GM03348 (cell line): ENCODE measurements around the gene LDHD.

Experiments used
- DNase-seq: peaks from one replicate; pipeline ENCODE4 v3.0.0; 2012; ENCODE audit warnings: low spot score

Gene LDHD

DNA sequence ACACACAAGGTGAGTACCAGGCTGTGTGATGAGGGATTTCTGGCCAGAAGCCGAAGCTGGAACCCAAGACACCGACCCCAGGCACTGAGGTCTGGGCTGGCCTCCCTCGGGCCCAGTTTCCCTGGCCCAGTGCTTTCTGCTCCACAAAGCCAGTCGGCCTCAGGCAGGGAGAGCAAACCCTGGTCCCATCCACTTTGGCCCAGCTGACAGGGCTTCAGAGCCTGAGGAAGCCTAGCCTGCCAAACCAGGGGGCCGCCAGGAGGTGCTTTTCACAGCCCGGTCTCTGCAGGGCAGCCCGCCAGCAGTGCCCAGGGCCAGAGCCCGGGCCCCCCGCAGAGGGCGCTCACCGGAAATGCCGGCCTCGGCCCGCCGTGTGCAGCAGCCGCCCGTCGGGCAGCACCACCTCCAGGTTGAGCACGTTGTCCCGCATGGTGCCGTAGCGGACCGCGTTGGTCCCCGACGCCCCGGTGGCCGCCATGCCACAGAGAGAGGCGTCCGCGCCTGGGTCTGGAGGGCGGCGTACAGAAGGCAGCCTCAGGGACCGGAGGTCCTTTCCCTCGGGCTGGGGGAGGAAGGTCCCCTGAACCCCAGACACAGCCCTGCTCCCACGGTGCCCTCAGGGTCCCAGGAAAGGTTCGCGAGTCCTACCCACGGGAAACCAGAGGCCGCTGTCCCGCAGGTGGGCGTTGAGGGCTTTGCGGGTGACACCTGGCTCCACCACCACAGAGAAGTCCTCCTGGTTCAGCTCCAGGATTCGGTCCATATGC, 2.2 kb downstream of the LDHD start:
- DNase-seq, result no peak

DNA sequence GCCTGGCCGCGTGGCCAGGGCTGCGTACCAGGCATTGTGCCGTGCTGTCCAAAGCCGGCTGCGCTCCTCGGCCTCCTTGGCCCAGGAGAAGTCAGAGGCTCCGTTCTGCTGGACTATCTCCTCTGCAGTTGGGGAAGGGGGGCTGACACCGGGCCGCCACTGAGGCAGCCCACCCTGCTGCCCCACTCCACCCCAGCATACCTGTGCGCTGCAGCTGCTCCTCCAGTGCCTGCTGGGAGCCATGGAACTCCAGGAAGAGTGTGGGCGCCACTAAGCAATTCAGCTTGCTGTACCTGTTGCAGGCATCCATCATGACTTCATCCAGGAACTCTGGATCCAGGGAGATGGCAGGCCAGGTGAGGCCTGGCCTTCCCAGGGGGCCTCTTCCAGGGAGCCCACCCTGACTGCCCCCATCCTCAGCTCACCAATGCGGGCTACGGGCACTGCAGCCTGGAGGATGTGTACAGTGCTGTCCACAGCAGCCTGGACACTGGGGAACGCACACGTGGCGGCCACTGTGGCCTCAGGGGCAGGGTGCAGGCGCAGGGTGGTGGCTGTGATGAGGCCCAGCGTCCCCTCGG, 2.9 kb downstream of the LDHD start:
- no peak for DNase-seq

DNA sequence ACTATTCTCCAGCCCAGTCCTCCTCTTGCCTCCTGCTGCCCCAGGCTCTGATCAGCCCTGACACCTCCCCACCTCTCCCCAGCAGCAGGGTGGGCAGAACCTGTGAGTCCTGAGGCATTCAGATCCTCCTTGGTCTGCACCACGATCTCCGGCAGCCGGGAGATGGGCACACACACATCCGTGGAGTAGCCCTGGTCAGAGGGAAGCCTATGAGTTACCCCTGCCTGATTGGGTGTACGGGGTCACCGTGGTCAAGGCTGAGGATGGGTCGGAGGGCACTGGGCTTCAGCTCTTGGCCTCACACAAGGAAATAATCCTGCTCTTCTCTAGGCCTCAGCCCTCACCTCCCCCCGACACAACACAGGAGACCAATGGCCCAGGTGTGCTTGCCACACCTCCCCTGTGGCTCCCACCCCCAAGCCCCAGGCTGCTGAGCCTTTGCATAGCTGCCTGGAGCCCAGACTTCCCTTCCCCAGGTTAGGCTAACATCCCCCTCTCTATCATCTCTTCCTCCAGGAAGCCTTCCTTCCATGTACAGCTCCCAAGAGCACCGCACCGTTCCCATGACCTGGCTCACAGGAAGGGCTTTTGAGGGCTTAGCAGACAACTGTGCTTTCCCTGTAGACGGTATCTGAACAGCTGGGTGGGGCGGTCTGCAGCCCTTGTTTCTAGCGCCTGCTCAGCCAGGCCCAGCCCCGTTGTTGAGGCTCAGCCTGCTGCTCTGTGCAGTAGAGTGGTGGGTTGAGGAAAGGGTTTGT, 3.7 kb downstream of the LDHD start:
- DNase-seq, result peak; percentile 5

DNA sequence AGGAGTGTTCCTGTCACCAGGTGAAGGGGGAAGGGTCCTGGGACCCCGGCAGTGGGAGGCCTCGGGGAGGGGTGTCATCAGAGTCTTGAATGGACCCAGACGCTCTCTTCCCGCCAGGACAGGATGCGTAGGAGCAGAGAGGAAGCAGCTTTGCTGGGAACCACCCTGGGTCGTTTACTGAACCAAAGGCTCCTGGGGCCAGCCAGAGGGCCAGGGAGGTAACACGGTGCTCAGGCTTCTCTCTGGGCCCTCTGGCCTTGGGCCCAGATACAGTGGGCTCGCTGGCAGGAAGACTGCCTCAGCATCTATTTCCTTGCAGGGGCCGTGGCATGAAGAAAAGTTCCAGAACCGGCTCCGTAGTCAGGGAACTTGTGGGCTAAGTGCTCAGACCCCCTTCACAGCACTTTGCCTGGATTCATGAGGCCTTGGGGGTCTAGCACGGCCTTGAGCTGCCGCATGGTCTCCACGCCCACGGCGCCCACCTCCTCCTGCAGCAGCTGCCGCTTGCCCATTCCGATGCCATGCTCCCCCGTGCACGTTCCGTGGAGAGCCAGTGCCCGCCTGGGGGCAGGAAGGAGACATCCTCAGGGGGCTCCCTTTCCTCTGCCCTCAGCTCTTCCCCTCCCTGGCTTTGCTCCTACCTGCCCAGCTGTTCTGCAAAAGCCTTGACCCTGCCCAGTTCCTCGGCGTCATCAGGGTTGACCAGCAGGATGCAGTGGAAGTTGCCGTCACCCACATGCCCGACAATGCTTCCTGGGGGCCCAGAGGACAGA, 4.4 kb downstream of the LDHD start:
- peak; percentile 7 for DNase-seq

DNA sequence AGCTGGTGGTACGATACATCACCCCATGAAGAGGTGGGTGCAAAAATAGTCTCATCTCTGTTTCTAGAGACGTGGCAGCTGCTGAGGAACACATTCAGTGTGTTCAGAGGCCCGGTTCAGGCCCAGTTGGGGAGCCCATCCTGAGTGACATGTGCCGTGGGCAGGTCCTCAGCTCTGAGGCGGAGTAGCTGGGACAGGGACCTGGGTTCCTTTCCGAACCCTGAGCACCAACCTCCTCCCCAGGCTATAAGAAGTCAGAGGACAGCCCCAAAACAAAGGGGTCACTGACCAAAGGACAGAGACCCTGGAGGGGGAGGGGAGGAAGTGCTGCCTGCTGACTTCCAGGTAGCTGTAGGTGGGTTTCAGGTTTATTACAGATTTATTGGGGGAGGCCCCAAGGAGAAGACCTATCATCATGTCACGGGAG, 5.1 kb downstream of the LDHD start:
- DNase-seq, result no peak

DNA sequence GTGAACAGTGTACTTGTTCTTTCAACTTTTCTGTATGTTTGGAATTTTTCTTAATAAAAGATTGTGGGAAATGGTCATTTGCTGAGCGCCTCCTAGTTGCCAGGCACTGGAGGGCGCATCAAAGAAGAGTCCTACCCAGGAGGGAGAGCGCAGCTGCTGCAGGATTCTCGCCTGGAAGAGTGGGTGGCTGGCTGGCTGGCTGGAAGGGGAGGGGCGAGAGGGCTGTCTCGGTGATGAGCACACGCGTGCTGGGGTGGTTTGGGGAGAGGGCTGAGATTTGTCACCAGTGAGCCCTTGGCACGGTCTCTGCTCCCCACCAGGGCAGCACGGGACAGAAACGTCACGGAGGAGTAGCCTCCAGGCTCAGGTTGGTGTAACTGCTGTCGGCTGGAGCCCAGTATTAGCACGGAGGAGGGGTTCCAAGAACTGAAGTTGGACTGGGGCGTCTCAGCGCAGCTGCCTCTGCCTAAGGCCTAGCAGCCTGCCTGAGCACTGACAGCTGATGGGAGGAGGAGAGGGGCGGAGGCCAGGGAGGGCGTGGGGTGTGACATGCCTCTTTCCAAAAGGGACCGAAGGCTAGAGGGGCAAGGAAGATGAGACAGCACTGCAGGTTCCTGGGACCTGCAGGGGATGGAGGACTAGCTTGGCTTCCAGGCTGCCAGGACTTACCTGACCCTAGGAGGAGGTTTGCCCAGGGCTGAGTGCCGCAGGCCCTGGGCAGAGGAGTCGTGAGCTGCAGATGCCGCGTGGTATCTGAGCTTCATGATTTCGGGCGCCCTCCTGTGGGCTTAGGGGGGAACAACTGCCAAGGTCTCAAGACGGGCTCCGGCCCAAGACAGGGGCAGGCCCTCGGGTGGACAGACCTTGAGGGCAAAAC, 5.7 kb downstream of the LDHD start:
- peak; percentile 95 for DNase-seq

DNA sequence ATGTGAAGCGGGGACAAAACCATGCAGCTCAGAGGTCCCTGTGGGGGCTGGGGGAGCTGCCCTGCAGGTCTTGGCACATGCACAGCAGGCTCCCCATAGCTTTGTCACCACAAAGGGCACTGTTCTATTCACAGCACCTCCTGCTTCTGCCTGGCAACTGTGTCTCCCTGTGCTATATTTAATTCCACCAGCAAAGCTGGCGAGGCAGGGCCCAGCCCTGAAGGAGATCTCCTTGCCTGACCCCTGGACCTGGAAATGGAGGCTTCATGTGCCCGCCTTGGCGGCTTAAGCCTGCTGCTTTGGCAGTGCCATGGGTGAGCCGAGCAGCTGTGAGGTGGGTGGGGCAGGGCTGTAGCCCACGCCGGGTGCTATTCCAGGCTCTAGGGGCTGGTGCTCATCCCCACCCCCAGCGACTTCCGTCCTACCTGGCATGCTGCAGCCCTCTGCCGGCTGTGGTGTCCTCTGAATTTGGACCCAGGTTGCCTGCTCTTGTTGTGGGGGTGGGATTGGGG, 6.8 kb downstream of the LDHD start:
- no peak for DNase-seq

DNA sequence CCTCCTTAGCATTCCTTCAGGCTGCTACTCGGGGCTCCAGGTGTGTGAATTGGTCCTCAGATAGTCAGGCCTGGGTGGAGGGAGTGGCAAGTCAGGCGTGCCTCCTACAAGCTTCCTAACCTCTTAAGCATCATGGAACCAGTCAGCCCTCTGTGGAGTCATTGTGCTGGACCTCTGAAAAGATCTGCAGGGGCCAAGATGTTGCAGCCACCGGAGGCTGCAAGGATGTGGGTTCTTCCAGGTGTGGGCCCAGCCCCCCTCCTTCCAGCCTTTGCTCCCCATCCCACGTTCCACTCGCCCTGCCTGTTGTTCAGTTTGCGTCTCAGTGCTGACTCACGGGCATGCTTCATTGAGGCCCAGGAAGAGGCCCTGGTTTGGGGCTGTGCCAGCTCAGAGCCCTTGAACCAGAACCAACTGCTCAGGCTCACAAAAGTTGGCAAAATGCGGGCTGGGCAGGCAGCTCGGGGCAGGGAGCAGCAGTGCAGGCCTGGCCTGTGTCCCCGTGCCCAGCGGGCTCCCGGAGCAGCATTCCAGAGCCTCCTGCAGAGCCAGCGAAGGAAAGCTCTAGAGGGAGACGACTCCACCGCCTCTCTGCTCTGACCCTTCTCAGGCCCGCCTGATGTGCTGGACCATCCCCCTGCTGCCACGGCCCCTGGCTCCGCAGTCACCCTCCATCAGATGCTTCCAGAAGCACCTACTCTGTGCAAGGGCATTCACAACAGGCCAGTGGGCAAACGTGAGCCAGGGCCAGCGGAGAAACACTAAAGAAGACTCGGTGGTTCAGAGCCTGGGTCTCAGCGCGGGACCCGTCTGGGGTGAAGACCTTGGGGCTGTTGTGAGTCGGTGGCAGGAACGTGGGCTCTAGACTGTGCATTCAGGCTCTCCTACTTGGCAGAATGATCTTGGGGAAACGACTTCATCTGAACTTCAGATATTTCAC, 7.5 kb downstream of the LDHD start:
- peak; percentile 87 for DNase-seq

DNA sequence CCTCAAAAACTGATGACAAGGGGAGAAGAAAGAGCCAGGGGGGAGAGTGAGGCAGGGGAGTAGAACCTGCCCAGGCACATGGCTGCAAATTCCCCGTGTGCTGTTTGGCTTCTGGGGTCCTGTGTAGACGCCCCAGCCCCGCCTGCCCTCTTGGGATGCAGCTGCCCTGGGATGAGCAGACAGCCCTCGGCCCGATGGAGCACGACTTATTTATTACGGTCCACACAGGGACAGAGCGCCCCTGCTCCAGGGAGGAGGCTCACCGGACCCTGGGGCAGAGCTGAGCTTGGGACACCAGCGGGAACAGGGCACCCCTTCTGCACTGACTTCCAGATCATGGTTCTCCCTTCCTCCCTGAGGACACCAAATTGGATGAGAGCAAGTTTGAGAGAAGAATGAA, 9.1 kb downstream of the LDHD start:
- no peak for DNase-seq

DNA sequence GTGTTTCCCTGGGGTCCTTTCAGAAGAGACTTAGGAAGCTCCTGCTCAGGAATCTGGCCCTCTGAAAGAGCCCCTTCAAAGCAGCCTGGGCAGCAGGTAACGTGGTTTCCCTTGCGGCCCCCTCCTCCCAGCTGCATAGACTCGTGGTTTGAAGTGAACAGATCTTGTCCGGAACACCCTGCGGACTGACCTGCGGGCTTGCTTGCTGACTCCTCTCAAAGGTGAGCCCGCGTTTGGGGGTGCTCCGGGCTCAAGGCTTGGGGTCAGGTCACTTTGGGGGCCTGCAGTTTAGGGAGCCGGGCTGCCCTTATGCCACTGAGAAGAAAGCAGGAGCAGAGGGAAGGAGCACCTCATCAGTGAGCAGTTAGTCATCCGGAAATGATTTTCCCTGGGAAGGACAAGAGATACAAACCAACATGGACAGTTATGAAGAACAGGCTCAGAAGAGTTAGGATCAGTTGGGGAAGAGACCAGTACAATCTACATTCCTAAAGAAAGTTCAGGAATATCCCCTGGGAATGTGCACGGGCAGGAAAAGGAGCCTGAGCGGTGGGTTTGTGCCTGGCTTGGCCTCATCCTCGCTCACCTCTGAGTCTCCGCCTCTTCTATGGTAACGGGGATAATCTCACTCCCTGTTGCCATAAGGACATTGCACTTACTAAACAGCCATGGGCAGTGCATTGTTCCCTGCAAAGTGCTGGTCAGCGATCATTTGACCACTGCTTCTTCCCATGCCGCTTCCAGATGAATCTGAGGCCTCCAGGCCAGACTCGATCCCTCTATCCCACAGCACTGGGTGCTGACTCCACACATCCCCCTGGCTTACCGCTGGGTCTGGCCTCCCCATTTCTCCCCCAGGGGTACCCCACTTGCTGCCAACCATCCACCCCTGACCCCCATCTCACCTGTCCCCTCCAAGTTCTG, 10.0 kb downstream of the LDHD start:
- DNase-seq, result no peak

DNA sequence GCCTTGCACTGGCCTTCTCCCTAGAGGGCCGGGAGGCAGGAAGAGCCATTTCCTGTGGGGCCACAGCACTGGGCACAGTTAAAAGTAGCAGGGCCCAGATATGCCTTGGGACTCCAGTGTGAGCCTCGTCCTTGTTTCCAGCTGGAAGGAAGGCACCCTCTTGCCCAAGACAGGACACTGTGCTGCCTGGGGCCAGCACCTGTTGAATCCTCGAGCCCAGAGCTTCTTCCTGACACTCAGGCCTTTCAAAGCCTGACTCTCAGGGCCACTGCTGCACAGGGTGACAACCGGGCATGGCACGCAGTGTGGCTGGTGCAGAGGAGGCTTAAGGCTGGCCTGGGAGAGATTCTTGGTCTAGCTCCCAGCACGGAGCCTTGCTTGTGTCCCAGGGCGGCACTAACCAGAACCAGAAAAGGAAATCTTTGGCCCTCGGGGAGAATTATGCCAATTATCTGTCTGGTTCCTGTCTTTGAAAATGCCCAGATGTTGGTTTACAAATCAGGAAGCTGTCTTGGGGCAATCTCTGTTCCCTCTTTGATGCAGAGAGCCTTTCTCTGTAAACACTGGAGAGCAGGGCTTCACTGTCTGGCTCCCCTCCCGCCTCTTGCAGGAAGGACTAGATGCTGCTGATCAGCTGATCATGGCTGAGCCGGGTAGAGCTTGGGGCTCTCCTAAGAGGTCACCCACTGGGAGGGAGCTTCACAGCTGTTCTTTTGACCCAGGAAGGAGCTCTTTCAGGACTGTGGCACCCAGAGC, 11.1 kb downstream of the LDHD start:
- DNase-seq, result no peak

DNA sequence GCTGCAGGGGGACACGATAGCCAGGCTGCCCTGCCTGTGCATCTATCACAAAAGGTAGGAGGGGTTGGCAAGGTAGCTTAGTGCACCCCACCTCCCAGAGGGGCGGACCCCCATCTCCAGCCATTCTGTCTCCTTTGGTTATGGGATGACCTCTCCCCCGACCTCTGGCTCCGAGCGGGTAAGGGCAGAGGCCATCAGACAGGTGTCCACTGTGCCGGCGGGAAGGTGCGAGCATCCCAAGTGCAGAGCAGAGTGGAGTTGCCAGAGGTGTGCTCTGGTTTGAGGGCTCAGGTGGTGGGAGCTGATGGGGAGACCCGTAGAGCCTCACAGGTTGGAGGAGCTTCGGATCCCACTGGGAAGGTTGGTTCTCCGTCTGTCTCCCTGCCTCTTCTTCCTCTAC, 11.7 kb downstream of the LDHD start:
- DNase-seq, result no peak

DNA sequence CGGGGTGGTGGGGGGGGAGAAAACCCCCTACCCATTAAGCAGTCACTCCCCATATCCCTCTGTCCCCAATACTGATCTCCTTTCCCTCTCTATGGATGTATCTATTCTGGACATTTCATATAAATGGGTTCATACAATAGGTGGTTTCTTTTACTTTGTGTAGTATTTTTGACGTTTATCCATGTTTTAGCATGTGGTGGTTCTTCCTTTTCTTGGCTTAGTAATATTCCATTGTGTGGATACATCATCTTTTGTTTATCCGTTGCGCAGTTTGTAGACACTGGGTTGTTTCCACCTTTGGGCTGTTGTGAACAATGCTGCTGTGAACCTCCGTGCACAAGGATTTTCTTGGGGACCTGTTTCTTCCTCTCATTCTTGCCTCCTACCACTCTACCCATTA, 12.6 kb downstream of the LDHD start:
- DNase-seq, result no peak

DNA sequence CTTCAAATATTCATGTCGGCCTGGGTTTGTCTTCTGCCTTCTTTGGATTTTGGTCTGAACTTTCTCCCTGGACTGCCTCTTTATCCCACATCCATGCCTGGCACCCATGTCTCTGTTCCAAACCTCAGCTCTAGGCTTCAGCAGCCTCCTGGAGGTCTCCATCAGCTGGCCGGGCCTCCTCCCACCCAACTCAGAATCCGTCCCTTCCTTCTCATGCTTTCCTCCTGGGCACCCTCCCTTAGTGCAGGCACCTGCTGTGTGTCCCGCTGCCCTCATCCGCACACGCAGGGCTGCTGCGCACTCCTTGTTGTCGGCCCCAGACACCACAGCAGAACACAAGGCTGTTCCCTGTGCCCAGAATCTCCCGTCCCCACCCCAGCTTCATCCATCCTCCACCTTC, 14.0 kb downstream of the LDHD start:
- DNase-seq, result no peak

DNA sequence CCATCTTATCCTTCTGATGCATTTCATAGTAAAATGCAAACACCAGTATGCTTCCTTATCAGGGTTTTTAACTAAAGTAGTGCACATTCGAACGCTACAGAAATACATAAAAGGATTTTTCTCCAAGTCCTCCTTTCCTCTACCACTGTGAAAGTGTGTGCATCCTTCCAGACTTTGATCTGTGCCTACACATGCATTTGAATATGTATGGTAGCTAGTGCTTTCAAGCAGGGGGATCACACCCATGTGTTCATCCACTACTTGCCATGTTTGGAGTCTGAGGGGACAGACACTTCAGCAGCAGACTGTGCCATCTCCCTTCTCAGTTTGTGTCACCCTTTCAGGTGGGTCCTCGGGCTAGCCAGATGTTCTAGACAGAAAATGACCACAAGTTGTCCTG, 14.9 kb downstream of the LDHD start:
- no peak for DNase-seq

DNA sequence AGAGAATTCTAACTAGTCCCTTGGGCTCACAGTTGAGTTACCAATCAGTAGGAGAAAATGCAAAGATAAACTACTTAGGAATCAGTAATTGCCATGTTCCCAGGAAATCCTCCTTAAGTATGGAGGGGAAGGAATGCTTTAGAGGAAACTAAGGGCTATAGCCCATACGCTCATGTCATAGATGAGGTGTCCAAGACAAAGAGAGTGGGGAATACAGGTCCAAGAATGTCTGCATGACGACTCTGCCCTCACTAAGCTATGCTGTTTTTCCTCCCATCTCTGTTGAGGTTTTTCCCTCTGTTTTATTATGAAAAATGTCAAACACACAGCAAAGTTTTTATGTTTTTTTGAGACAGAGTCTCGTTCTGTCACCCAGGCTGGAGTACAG, 16.0 kb downstream of the LDHD start:
- no peak for DNase-seq

DNA sequence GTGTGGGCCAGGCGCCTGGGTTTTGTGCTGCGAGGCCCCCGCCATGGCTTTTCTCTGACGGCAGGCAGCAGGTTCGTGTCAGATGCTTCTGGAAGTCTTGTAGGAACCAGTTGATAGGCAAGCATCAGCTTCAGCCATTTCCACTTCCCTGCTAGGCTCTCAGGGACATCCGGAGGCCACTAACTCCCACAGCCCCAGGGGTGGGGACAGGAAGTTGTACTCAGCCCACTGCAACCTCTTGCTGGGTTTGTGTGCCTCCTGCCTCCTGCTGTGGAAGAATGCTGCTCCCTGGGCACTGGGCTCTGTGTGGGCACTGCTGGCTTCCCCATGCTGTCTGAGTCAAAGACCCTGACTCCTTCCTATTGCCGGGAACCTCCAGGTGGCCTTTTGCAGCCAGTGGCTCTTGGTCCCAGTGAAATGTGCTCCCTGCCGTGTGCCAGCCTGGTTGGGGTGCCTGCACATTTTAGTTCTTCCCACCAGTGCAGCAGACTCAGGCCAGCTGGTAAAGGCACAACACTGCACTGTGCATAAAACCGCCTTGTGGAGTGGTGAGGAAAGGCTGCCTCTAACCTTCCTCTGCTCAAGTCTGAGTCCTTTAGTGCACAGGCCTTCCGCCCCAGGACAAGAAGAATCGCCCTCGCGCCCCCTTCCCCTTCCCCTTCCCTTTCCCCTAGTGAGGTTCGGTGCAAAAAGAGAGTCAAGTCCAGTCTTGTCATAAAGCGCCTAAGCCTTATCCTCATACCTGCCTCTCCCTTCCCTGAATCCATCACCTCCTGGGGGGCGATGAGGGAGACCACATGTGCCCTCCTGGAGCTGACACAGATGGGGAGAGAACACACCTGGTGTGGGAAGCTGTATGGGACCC, 16.6 kb downstream of the LDHD start:
- no peak for DNase-seq
